BE2C (cell line): ENCODE measurements around the gene CCM2.

Source experiments
- DNase-seq: peaks from one replicate; pipeline ENCODE4 v3.0.0-alpha.2; 2020
- H3K27me3 ChIP-seq: fragments of 250-450 bp; sonication (Bioruptor Pico); 2 replicates; pipeline ENCODE4 v1.5.1; 2020; ENCODE audit warnings: mild to moderate bottlenecking
- H3K36me3 ChIP-seq: fragments of 250-450 bp; sonication (Bioruptor Pico); 2 replicates; pipeline ENCODE4 v1.5.1; 2020; ENCODE audit warnings: mild to moderate bottlenecking
- H3K4me1 ChIP-seq: fragments of 250-450 bp; sonication (Bioruptor Pico); 2 replicates; pipeline ENCODE4 v1.5.1; 2020
- H3K4me3 ChIP-seq: 2 replicates; pipeline ENCODE4 v1.5.1; 2011; ENCODE audit warnings: low read depth, low read length
- H3K9me3 ChIP-seq: fragments of 250-450 bp; sonication (Bioruptor Pico); 2 replicates; pipeline ENCODE4 v1.5.1; 2020
- CTCF ChIP-seq: IDR thresholded peaks from 2 replicates; pipeline ENCODE4 v1.5.1; 2012; ENCODE audit warnings: mild to moderate bottlenecking, low read depth, low read length

The CCM2 gene

GRCh38 chr7:45080958-45081669 is 81.1 kb downstream of the CCM2 start:
- H3K4me3 ChIP-seq = no peak overlapping the region
- no peak for TF ChIP-seq CTCF
- H3K36me3 ChIP-seq = peaks cover 3% of the 10 kb centered on the region; the same call in 1 of the 2 replicates
- H3K9me3 ChIP-seq = no peaks in the 10 kb centered on the region
- no peak for DNase-seq
- H3K27me3 ChIP-seq = no peaks in the 10 kb centered on the region
- no peaks in the 10 kb centered on the region for H3K4me1 ChIP-seq

- H3K27me3 ChIP-seq = no peaks in the 10 kb centered on the region
- TF ChIP-seq CTCF = no peak
- no peaks in the 10 kb centered on the region for H3K9me3 ChIP-seq
- H3K36me3 ChIP-seq = no peaks in the 10 kb centered on the region
- H3K4me3 ChIP-seq = no peak overlapping the region
- no peaks in the 10 kb centered on the region for H3K4me1 ChIP-seq
- no peak for DNase-seq
These were observed 81.6 kb downstream of the CCM2 start for GRCh38 chr7:45081670-45081974.

GRCh38 chr7:45082031-45082830 is 82.2 kb downstream of the CCM2 start:
- TF ChIP-seq CTCF = no peak
- Histone ChIP-seq H3K36me3 (no peaks in the 10 kb centered on the region), H3K4me1 (no peaks in the 10 kb centered on the region), H3K9me3 (no peaks in the 10 kb centered on the region), H3K27me3 (no peaks in the 10 kb centered on the region), H3K4me3 (no peak overlapping the region)
- DNase-seq = no peak

- DNase-seq = no peak
These were observed 82.9 kb downstream of the CCM2 start for GRCh38 chr7:45082831-45083331.

GRCh38 chr7:45084336-45084735 is 84.3 kb downstream of the CCM2 start:
- TF ChIP-seq CTCF = no peak
- H3K4me1 ChIP-seq = 0 out of 2 replicates have a peak, but pooled peaks cover 2% of the 10 kb centered on the region
- no peak overlapping the region for H3K4me3 ChIP-seq
- H3K27me3 ChIP-seq = no peaks in the 10 kb centered on the region
- no peaks in the 10 kb centered on the region for H3K9me3 ChIP-seq
- DNase-seq = no peak
- no peaks in the 10 kb centered on the region for H3K36me3 ChIP-seq

More at GRCh38 chr7:45082831-45083331, 82.9 kb downstream of the CCM2 start:
- H3K4me1 ChIP-seq = no peaks in the 10 kb centered on the region
- no peaks in the 10 kb centered on the region for H3K36me3 ChIP-seq
- H3K9me3 ChIP-seq = no peaks in the 10 kb centered on the region
- TF ChIP-seq CTCF = no peak
- no peaks in the 10 kb centered on the region for H3K27me3 ChIP-seq
- no peak overlapping the region for H3K4me3 ChIP-seq
